AG09309 (cell line): ENCODE measurements around the gene RALGPS1.

ENCODE experiments used
- DNase-seq: peaks from one replicate; pipeline ENCODE4 v3.0.0-alpha.2; 2010; ENCODE audit warnings: low read depth
- H3K4me3 ChIP-seq: 2 replicates; pipeline ENCODE4 v1.5.1; 2011; ENCODE audit warnings: mild to moderate bottlenecking, low read depth, low read length, moderate library complexity; ENCODE audit not compliant: control insufficient read depth
- CTCF ChIP-seq: IDR thresholded peaks from 2 replicates; pipeline ENCODE4 v1.5.1; 2011; ENCODE audit warnings: mild to moderate bottlenecking, low read depth, low read length, inconsistent platforms; ENCODE audit not compliant: insufficient read depth, control insufficient read depth; ENCODE audit errors: missing control alignments

RALGPS1 gene

GRCh38 chr9:126902210-126902609 is 12.4 kb upstream of the RALGPS1 start:
- no peak for TF ChIP-seq CTCF
- no peak overlapping the region for H3K4me3 ChIP-seq
- DNase-seq, result no peak

GRCh38 chr9:126904586-126904985 is 10.0 kb upstream of the RALGPS1 start:
- no peak overlapping the region for H3K4me3 ChIP-seq
- no peak for DNase-seq
- TF ChIP-seq CTCF, result no peak

GRCh38 chr9:126906091-126906490 is 8.5 kb upstream of the RALGPS1 start:
- H3K4me3 ChIP-seq, result no peak overlapping the region
- TF ChIP-seq CTCF, result no peak
- DNase-seq, result no peak

DNA sequence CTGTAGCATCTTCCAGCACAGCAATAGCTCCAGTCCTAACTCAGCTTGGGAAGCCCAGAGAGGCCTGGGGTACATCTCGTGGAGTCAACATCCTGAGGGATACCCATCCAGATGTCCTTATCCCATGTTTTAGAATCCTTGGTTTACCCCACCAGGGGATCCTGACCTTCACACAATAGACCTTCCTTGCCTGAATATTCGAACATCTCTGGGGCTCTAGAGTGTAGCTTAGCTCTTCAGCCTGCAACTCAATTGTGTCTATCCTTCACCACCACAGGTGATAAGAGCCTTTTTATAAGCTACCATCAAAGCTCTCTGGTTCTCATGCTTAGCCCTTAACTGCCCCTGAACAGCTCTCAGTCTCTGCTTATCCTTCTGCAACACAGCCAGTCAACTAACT is 7.5 kb upstream of the RALGPS1 start:
- H3K4me3 ChIP-seq, result no peak overlapping the region
- no peak for DNase-seq
- no peak for TF ChIP-seq CTCF

GRCh38 chr9:126915281-126915816 is 767 bp downstream of the RALGPS1 start:
- H3K4me3 ChIP-seq, result no peak overlapping the region; the same call in 1 of the 2 replicates
- DNase-seq, result no peak
- no peak for TF ChIP-seq CTCF

DNA sequence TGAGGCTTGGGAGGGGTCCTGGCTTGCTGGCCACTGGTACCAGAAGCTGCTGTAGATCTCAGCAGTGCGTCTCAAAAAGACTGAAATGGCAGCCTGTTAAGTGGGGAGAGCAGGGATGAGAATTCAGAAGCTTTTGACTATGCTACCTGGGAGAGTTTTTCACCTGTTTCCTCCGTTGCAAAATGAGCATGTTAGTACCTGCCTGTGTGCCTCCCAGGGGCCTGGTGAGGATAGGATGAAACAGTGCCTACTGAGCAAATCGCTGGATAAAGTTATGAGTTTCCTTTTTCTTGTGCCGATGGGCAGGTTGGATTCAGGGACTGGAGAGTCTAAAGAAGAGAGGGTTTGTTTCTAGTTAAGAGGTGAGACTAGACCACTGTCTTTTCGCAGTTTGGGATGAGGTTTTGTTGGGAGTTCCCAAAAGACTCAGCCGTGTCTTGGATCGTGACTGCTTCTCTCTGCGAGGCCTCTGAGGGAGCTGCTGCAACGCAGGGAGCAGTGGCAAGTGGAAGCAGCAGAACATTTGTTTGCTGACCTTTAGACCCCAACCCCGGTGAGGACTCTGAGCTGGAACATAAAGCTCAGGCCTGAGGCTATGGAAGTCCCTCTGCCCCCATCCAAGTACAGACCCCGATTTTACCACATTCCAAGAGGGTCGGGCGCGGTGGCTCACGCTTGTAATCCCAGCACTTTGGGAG is 1.4 kb downstream of the RALGPS1 start:
- no peak for DNase-seq
- H3K4me3 ChIP-seq, result no peak overlapping the region
- TF ChIP-seq CTCF, result no peak

DNA sequence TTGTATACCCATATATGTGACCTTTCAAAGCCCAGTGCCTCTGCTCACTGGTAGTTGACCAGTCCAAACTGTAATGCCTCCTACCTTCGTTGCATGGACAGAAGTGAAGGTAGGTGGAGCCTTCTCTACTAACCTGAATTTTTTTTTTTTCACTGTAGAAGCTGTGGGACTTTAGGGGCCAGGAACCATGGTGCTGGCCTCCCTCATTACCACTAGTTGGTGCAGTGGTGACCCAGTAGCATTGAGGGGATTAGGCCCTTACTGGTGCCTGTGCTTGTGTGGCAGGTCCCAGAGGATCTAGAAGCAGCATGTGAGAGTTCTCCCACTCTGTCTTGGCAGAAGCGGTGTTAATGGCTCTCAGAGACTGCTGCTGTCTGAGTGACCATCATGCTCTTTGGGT is 2.3 kb downstream of the RALGPS1 start:
- H3K4me3 ChIP-seq, result no peak overlapping the region
- no peak for DNase-seq
- no peak for TF ChIP-seq CTCF
